Kidney (tissue), 14 donors: Measurements from ENCODE around the gene SYT7. TPM values are rescaled to one million over a fixed set of nuclear protein-coding genes. Genes with fewer than 3 reads are reported as not detected.
A peak's percentile ranks its signal among the peaks of the same experiment; 100 is the strongest.

ENCODE experiments used
- DNase-seq, 5 donors: peaks; one replicate each; pipeline ENCODE4 v3.0.0-alpha.2; 2013 to 2020
- FAIRE-seq: peaks from 2 replicates; lab custom pipeline; 2012; peaks lifted over from hg19 to GRCh38; lab: Jason Lieb, UNC
- H3K27ac ChIP-seq, 2 donors: one replicate each; pipeline ENCODE4 v1.7.0; 2013; ENCODE audit warnings: low read depth in 2 of 2, low read length in 2 of 2, inconsistent platforms in 1 of 2
- H3K27me3 ChIP-seq: one replicate; pipeline ENCODE4 v1.7.1; 2013; ENCODE audit warnings: low read length, inconsistent platforms; ENCODE audit not compliant: control insufficient read depth, insufficient read depth
- H3K36me3 ChIP-seq, 3 donors: one replicate each; pipeline versions ENCODE4 v1.7.0 to v1.7.1; 2013; ENCODE audit warnings: low read length in 3 of 3, control low read depth in 1 of 3, inconsistent platforms in 1 of 3; ENCODE audit not compliant: insufficient read depth in 3 of 3, control insufficient read depth in 2 of 3
- H3K4me1 ChIP-seq, 3 donors: one replicate each; pipeline versions ENCODE4 v1.7.0 to v1.7.1; 2013; ENCODE audit warnings: low read length in 3 of 3, inconsistent platforms in 1 of 3, low read depth in 1 of 3; ENCODE audit not compliant: control insufficient read depth in 2 of 3, insufficient read depth in 2 of 3
- H3K4me3 ChIP-seq, 3 donors: one replicate each; pipeline versions ENCODE4 v1.7.0 to v1.8.1; 2013; ENCODE audit warnings: low read length in 3 of 3, control low read depth in 1 of 3, inconsistent platforms in 1 of 3
- H3K9ac ChIP-seq, 3 donors: one replicate each; pipeline versions ENCODE4 v1.7.0 to v1.7.1; 2013; ENCODE audit warnings: low read length in 3 of 3, control low read depth in 1 of 3, inconsistent platforms in 1 of 3
- H3K9me3 ChIP-seq, 3 donors: one replicate each; pipeline versions ENCODE4 v1.7.0 to v1.7.1; 2013; ENCODE audit warnings: low read length in 3 of 3, control low read depth in 1 of 3, inconsistent platforms in 1 of 3; ENCODE audit not compliant: control insufficient read depth in 2 of 3, insufficient read depth in 1 of 3
- CTCF ChIP-seq: IDR thresholded peaks from 3 replicates; pipeline ENCODE4 v1.5.1; 2012; ENCODE audit warnings: mild to moderate bottlenecking, moderate library complexity, borderline replicate concordance; ENCODE audit not compliant: insufficient read depth; ENCODE audit errors: extremely low read depth
- intact Hi-C: fragments of 100-400 bp; cut with DNase I; formaldehyde crosslinking; loops from one replicate; pipeline ENCODE4 v1.11.1; 2022
- polyA plus RNA-seq: library from polyadenylated mRNA; stranded (reverse); fragments of 350-450 nt; fragmentation: Illumina TruSeq; extraction: RNeasy Lipid Tissue Mini Kit (QIAGEN cat#74804); gene quantifications from one replicate; pipeline ENCODE4 v1.2.3, GENCODE V29; 2014; ENCODE audit warnings: low read depth, low replicate concordance; ENCODE audit not compliant: insufficient read depth
- total RNA-seq: library from RNA; stranded (reverse); fragmentation: NEBNext Ultra II Directional; extraction: Animal tissue kit (Norgen Biotek cat#: 25700); gene quantifications from one replicate; pipeline ENCODE4 v1.2.1, GENCODE V29; 2021
- donor health status: control.
- donor health status: control.
- donor health status: control.
- donor health status: control.
- donor health status: control.
- donor health status: DM: yes; HTN: yes; CAD: no.
- donor health status: Normal renal cell carcinoma (clear cell type).

Gene SYT7
- total and polyA plus RNA-seq, 2 donors from 2014 or later: 5.7 to 6.7 TPM

GRCh38 chr11:61511383-61511782 is 69.5 kb downstream of the SYT7 start:
- Histone ChIP-seq H3K27me3 (peaks cover 7% of the 10 kb centered on the region), H3K27ac (peak overlapping the region in 1 of 2 donors; percentile 4), H3K4me1 (peaks cover 0 to 6% (median 0%) of the 10 kb centered on the region in 3 donors), H3K36me3 (no peaks in the 10 kb centered on the region), H3K9me3 (no peaks in the 10 kb centered on the region), H3K4me3 (no peak overlapping the region), H3K9ac (no peak overlapping the region)
- intact Hi-C loops: no loop called here
- FAIRE-seq (no peak), DNase-seq (no peak)
- no peak for TF ChIP-seq CTCF

GRCh38 chr11:61510974-61511373 is 69.9 kb downstream of the SYT7 start:
- no peak for TF ChIP-seq CTCF
- intact Hi-C loops: no loop called here
- Histone ChIP-seq H3K27ac (no peak overlapping the region), H3K4me3 (no peak overlapping the region), H3K27me3 (peaks cover 7% of the 10 kb centered on the region), H3K4me1 (peaks cover 0 to 6% (median 0%) of the 10 kb centered on the region in 3 donors), H3K36me3 (no peaks in the 10 kb centered on the region), H3K9me3 (no peaks in the 10 kb centered on the region), H3K9ac (no peak overlapping the region)
- FAIRE-seq (no peak), DNase-seq (no peak)

- Histone ChIP-seq H3K36me3 (no peaks in the 10 kb centered on the region), H3K9ac (no peak overlapping the region), H3K27ac (no peak overlapping the region), H3K27me3 (peaks cover 7% of the 10 kb centered on the region), H3K4me1 (peaks cover 0 to 6% (median 0%) of the 10 kb centered on the region in 3 donors), H3K9me3 (no peaks in the 10 kb centered on the region), H3K4me3 (no peak overlapping the region)
- FAIRE-seq (no peak), DNase-seq (peak in 1 of 5 donors; percentile 63)
- TF ChIP-seq CTCF: no peak
- intact Hi-C loops: no loop called here
Observed at GRCh38 chr11:61510166-61510919, 70.5 kb downstream of the SYT7 start.
